ENCODE data around the gene HS6ST3.
"Not testable (repeated sequence)": the region's sequence is repeated elsewhere in the genome, so short reads cannot be mapped to it uniquely, and the experiment has no call there.

HS6ST3 gene

GRCh38 chr13:96089749-96090239 lies at the start of gene HS6ST3:
HS6ST3 (plus strand) TSS chr13:96090107.
- no peak for DNase-seq

- DNase-seq = no peak
Observed at GRCh38 chr13:96041326-96042110, 48.4 kb upstream of the HS6ST3 start.

GRCh38 chr13:96044238-96044637 lies 45.7 kb upstream of the HS6ST3 start:
- no peak for DNase-seq

- not testable (repeated sequence) for DNase-seq
Observed at GRCh38 chr13:96046449-96047126, 43.3 kb upstream of the HS6ST3 start.

GRCh38 chr13:96050955-96051354 lies 39.0 kb upstream of the HS6ST3 start:
- DNase-seq = not testable (repeated sequence)

- DNase-seq = not testable (repeated sequence)
Observed at GRCh38 chr13:96051491-96051890, 38.4 kb upstream of the HS6ST3 start.

GRCh38 chr13:96051946-96052345 lies 38.0 kb upstream of the HS6ST3 start:
- DNase-seq = not testable (repeated sequence)

- DNase-seq = peak; percentile 2
Observed at GRCh38 chr13:96052656-96053002, 37.3 kb upstream of the HS6ST3 start.

GRCh38 chr13:96053003-96053703 lies 36.8 kb upstream of the HS6ST3 start, which contains the start of gene UGGT2:
UGGT2 (minus strand) TSS chr13:96053401; CDS start chr13:96053312, 89 bp downstream.
- DNase-seq = peak; percentile 55

GRCh38 chr13:96065849-96066248 lies 24.1 kb upstream of the HS6ST3 start:
- DNase-seq = no peak

GRCh38 chr13:96068729-96069128 lies 21.2 kb upstream of the HS6ST3 start:
- no peak for DNase-seq

- no peak for DNase-seq
Observed at GRCh38 chr13:96071504-96071903, 18.4 kb upstream of the HS6ST3 start.

GRCh38 chr13:96072392-96072791 lies 17.5 kb upstream of the HS6ST3 start:
- DNase-seq = no peak

- DNase-seq = no peak
Observed at GRCh38 chr13:96075953-96076543, 13.9 kb upstream of the HS6ST3 start.

- no peak for DNase-seq
Observed at GRCh38 chr13:96080676-96081075, 9.2 kb upstream of the HS6ST3 start.

- DNase-seq = no peak
Observed at GRCh38 chr13:96081888-96082287, 8.0 kb upstream of the HS6ST3 start.

- DNase-seq = no peak
Observed at GRCh38 chr13:96082640-96083039, 7.3 kb upstream of the HS6ST3 start.

GRCh38 chr13:96086736-96087135 lies 3.2 kb upstream of the HS6ST3 start:
- no peak for DNase-seq

- no peak for DNase-seq
Observed at GRCh38 chr13:96089139-96089538, 768 bp upstream of the HS6ST3 start.

- no peak for DNase-seq
Observed at GRCh38 chr13:96090240-96091101, 564 bp downstream of the HS6ST3 start.

GRCh38 chr13:96091164-96092117 lies 1.5 kb downstream of the HS6ST3 start:
- DNase-seq = no peak
